Mesothelial cell of epicardium (in vitro differentiated cells): Measurements from ENCODE around the gene CSMD2. TPM values are rescaled to one million over a fixed set of nuclear protein-coding genes. Genes with fewer than 3 reads are reported as not detected.

Experiments used
- DNase-seq, 2 experiments: peaks; one replicate each; pipeline ENCODE4 v3.0.0; 2021; ENCODE audit warnings: low spot score in 2 of 2; ENCODE audit not compliant: unreplicated experiment in 2 of 2
- H3K27ac Mint-ChIP-seq: 2 replicates; pipeline ENCODE4 v1.8.0; 2021; ENCODE audit warnings: mixed read lengths
- H3K27me3 Mint-ChIP-seq: 2 replicates; pipeline ENCODE4 v1.8.0; 2021; ENCODE audit warnings: low read depth, mixed read lengths
- H3K36me3 Mint-ChIP-seq: 2 replicates; pipeline ENCODE4 v1.8.0; 2021; ENCODE audit warnings: mixed read lengths
- H3K4me1 Mint-ChIP-seq: 2 replicates; pipeline ENCODE4 v1.8.0; 2021; ENCODE audit warnings: mixed read lengths
- H3K4me3 Mint-ChIP-seq: 2 replicates; pipeline ENCODE4 v1.8.0; 2021; ENCODE audit warnings: mild to moderate bottlenecking, moderate library complexity, mixed read lengths
- H3K9me3 Mint-ChIP-seq: 2 replicates; pipeline ENCODE4 v1.8.0; 2021; ENCODE audit warnings: mixed read lengths
- CTCF ChIP-seq: fragments of 200-600 bp; sonication (generic); IDR thresholded peaks from one replicate; pipeline ENCODE4 v1.5.0; 2021; ENCODE audit warnings: antibody characterized with exemption; ENCODE audit not compliant: unreplicated experiment
- total RNA-seq: library from RNA; stranded (reverse); gene quantifications from 3 replicates; pipeline ENCODE4 v1.2.1, GENCODE V29; 2021

Gene CSMD2
- total RNA-seq, 1 donor from 2014 or later: 1.9 TPM

GRCh38 chr1:33655496-33655895 is 509.5 kb downstream of the CSMD2 start:
- no peak overlapping the region for H3K27ac Mint-ChIP-seq
- no peaks in the 10 kb centered on the region for H3K4me1 Mint-ChIP-seq
- H3K9me3 Mint-ChIP-seq: no peaks in the 10 kb centered on the region
- no peaks in the 10 kb centered on the region for H3K36me3 Mint-ChIP-seq
- TF ChIP-seq CTCF: no peak
- no peak for DNase-seq
- H3K4me3 Mint-ChIP-seq: no peak overlapping the region
- H3K27me3 Mint-ChIP-seq: peaks cover 25% of the 10 kb centered on the region

- TF ChIP-seq CTCF: peak; percentile 17
- H3K9me3 Mint-ChIP-seq: no peaks in the 10 kb centered on the region
- DNase-seq: no peak
- H3K36me3 Mint-ChIP-seq: no peaks in the 10 kb centered on the region
- peaks cover 22% of the 10 kb centered on the region for H3K27me3 Mint-ChIP-seq
- H3K4me1 Mint-ChIP-seq: no peaks in the 10 kb centered on the region
- H3K27ac Mint-ChIP-seq: no peak overlapping the region
- no peak overlapping the region for H3K4me3 Mint-ChIP-seq
Observed at GRCh38 chr1:33654267-33654834, 510.7 kb downstream of the CSMD2 start.

GRCh38 chr1:33653226-33653625 is 511.8 kb downstream of the CSMD2 start:
- Mint-ChIP-seq H3K27ac (no peak overlapping the region), H3K9me3 (no peaks in the 10 kb centered on the region), H3K4me3 (no peak overlapping the region), H3K36me3 (no peaks in the 10 kb centered on the region), H3K27me3 (peaks cover 22% of the 10 kb centered on the region), H3K4me1 (no peaks in the 10 kb centered on the region)
- TF ChIP-seq CTCF: no peak
- no peak for DNase-seq

GRCh38 chr1:33650708-33651107 is 514.3 kb downstream of the CSMD2 start:
- Mint-ChIP-seq H3K27me3 (peaks cover 23% of the 10 kb centered on the region), H3K27ac (no peak overlapping the region), H3K4me3 (no peak overlapping the region), H3K9me3 (peaks cover 6% of the 10 kb centered on the region), H3K36me3 (no peaks in the 10 kb centered on the region), H3K4me1 (no peaks in the 10 kb centered on the region)
- no peak for DNase-seq
- TF ChIP-seq CTCF: no peak

- H3K4me3 Mint-ChIP-seq: no peak overlapping the region
- peaks cover 21% of the 10 kb centered on the region for H3K27me3 Mint-ChIP-seq
Observed at GRCh38 chr1:33649759-33650158, 515.3 kb downstream of the CSMD2 start.

More at GRCh38 chr1:33649759-33650158, 515.3 kb downstream of the CSMD2 start:
- Mint-ChIP-seq H3K4me1 (no peaks in the 10 kb centered on the region), H3K27ac (no peak overlapping the region), H3K9me3 (peaks cover 6% of the 10 kb centered on the region), H3K36me3 (no peaks in the 10 kb centered on the region)
- no peak for DNase-seq
- TF ChIP-seq CTCF: no peak
